Retinal pigment epithelial cell (primary cell): Measurements from ENCODE around the gene LAMP2.

Source experiments
- DNase-seq: peaks from one replicate; pipeline ENCODE4 v3.0.0-alpha.2; 2010; ENCODE audit warnings: low read depth
- H3K4me3 ChIP-seq: 2 replicates; pipeline ENCODE4 v1.5.1; 2011; ENCODE audit warnings: mild to moderate bottlenecking, low read length, control low read depth, moderate library complexity
- TF ChIP-seq, protein P1 (sequence below): conservative IDR thresholded peaks from 2 replicates; pipeline ENCODE4 v1.5.1; 2011; ENCODE audit warnings: low read depth, low read length, control low read depth, inconsistent platforms

LAMP2 gene

DNA sequence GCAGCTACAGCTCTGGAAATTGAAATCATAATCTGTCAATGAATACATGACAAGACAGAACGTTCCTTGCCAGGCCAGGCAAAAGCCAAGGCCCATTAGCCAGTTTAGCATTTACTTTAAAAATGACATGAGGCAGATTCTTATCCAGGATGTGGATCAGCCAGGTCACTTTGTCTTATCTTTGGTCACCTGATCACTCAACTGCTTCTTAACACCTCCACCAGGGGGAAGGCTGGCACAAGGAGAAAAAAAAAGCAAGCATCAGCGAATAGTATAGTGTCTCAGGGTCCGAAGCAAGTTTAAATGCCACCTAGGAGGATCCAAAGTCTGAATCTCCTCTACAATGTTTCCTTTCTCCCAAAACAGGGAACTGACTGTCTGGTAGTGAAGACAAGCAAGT lies 88.4 kb downstream of the LAMP2 start:
- no peak for DNase-seq
- TF ChIP-seq, protein P1, sequence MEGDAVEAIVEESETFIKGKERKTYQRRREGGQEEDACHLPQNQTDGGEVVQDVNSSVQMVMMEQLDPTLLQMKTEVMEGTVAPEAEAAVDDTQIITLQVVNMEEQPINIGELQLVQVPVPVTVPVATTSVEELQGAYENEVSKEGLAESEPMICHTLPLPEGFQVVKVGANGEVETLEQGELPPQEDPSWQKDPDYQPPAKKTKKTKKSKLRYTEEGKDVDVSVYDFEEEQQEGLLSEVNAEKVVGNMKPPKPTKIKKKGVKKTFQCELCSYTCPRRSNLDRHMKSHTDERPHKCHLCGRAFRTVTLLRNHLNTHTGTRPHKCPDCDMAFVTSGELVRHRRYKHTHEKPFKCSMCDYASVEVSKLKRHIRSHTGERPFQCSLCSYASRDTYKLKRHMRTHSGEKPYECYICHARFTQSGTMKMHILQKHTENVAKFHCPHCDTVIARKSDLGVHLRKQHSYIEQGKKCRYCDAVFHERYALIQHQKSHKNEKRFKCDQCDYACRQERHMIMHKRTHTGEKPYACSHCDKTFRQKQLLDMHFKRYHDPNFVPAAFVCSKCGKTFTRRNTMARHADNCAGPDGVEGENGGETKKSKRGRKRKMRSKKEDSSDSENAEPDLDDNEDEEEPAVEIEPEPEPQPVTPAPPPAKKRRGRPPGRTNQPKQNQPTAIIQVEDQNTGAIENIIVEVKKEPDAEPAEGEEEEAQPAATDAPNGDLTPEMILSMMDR, result peak; percentile 52
- H3K4me3 ChIP-seq, result no peak overlapping the region

DNA sequence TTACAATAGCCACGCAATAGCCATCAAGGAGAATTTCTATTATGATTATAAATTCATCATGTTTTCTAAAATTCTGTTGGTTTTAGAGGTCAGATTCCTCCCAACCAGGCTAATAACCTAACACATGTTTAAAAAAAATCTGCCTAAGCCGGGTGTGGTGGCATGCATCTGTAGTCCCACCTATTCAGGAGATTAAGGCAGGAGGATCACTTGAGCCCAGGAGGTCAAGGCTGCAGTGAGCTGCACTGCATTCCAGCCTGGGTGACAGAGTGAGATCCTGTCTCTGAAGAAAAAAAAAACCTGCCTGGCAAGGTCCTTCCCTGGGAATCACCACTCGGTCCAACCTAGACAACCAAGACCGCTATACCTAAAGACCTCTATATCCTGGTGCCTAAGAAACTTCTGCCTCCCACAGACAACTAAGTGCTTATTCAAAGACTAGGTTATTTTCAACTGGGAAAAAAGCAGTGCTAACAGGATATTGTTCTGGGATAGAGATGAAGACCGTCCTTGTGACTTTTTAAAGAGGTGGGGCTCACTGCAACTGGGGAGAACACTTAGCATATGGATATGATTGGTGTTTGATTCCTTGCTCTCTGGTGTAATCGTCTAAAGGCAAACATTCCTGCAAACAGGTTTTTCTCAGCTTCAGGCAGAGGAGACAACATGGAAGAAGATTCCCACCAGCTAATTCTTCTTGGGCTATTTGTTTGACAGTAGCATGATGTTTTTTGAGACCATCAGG lies 89.0 kb downstream of the LAMP2 start:
- TF ChIP-seq, protein P1, result no peak
- DNase-seq, result no peak
- H3K4me3 ChIP-seq, result no peak overlapping the region

DNA sequence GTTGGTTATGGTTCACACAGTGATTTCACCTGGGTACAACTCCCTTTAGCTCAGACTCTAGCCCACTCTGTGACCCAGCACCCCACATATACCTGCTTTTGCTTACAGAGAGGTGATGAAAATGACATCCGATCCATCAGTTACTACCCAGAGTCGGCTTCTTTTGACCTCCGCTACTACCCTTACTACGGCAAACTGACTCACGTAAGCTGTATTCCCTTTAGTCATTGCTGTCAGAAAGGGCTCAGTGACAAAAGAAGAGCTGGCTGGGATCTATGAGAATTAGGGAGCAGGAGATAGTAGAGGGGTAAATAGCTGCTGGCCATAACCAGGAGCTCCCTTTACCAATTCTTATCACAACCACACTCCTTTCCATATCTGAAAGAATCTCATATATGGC lies 90.5 kb downstream of the LAMP2 start:
- no peak overlapping the region for H3K4me3 ChIP-seq
- TF ChIP-seq, protein P1, result no peak
- DNase-seq, result no peak
